ENCODE measurements around the gene TMEM8B. TPM values are rescaled to one million over a fixed set of nuclear protein-coding genes. Genes with fewer than 3 reads are reported as not detected.

Gene TMEM8B
- total RNA-seq, 1 experiment from 2014 or later, result 9.3 TPM

DNA sequence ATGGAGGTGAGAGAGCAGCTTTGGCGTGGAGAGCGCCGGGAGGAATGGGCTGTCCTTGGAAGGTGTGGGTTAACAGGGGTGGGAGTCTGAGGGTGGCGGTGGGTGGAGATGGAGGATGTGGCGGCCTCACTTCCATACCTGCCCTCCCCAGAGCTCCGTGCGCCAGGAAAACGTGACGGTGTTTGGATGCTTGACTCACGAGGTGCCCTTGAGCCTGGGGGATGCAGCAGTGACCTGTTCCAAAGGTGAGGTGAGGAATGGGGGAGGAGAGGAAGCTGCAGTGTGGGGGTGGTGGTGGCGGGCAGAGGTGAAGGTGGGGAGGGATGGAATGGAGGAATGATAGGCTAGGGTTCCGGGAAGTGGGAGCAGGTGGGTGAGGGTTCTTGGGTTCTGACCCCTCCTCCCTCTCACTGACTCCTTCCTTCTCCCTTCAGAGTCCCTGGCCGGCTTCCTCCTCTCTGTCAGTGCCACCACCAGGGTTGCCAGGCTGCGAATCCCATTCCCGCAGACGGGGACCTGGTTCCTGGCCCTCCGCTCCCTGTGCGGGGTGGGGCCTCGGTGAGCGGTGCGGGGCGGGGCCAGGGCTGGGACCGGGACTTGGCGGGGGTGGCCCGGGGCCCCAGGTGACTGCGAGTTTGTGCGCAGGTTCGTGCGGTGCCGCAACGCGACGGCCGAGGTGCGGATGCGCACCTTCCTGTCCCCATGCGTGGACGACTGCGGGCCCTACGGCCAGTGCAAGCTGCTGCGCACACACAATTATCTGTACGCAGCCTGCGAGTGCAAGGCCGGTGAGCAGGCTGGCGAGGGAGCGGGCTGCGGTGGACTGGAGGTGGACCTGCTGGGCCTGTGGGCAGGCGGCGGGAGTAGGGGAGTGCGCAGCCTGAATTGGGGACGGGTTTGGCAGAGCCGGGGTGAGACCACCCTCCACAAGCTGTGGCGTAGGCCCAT, 17.1 kb downstream of the TMEM8B start:
- no peaks in the 10 kb centered on the region for H4K20me1 ChIP-seq (ENCODE audit: control insufficient read depth, insufficient read depth, insufficient read length)
- TF ChIP-seq, protein P1, sequence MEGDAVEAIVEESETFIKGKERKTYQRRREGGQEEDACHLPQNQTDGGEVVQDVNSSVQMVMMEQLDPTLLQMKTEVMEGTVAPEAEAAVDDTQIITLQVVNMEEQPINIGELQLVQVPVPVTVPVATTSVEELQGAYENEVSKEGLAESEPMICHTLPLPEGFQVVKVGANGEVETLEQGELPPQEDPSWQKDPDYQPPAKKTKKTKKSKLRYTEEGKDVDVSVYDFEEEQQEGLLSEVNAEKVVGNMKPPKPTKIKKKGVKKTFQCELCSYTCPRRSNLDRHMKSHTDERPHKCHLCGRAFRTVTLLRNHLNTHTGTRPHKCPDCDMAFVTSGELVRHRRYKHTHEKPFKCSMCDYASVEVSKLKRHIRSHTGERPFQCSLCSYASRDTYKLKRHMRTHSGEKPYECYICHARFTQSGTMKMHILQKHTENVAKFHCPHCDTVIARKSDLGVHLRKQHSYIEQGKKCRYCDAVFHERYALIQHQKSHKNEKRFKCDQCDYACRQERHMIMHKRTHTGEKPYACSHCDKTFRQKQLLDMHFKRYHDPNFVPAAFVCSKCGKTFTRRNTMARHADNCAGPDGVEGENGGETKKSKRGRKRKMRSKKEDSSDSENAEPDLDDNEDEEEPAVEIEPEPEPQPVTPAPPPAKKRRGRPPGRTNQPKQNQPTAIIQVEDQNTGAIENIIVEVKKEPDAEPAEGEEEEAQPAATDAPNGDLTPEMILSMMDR (conservative IDR thresholded peaks at IDR 0.05), result no peak; the same call in 2 of the 3 replicates
- H3K4me1 ChIP-seq (ENCODE audit: insufficient read depth, low read length), result peaks cover 14% of the 10 kb centered on the region; the same call in 1 of the 2 replicates
- H4K91ac ChIP-seq (ENCODE audit: insufficient read length, low read depth, low read length), result no peak overlapping the region
- no peak overlapping the region for H3K4ac ChIP-seq (ENCODE audit: low read depth, low read length)
- peak; percentile 74 for DNase-seq
- no peak overlapping the region for H2AFZ ChIP-seq (ENCODE audit: low read length)
- peaks cover 17% of the 10 kb centered on the region for H3K27me3 Mint-ChIP-seq (ENCODE audit: low read depth)
- H3K27ac Mint-ChIP-seq, result peak overlapping the region; percentile 64 to 92 (median 81); a peak in 6 of 7 replicates
- no peak overlapping the region for H2BK20ac ChIP-seq (ENCODE audit: low read depth, low read length, poor library complexity, severe bottlenecking)
- no peak overlapping the region for H3K23ac ChIP-seq (ENCODE audit: insufficient read length, low read depth, low read length)
- H2BK12ac ChIP-seq (ENCODE audit: insufficient read length, low read depth, low read length), result no peak overlapping the region
- H3K4me2 ChIP-seq (ENCODE audit: insufficient read depth, insufficient read length, low read length), result peak overlapping the region; percentile 79
- no peaks in the 10 kb centered on the region; the same call in 1 of the 2 replicates for H3K27me3 ChIP-seq (ENCODE audit: insufficient read depth, low read length)
- H2AK5ac ChIP-seq (ENCODE audit: insufficient read length, low read length), result no peak overlapping the region
- no CpG with 5 or more reads among the region's 53 CpGs for WGBS (ENCODE audit: extremely low coverage, insufficient read length, low lambda C conversion rate)
- peak overlapping the region; percentile 77 to 86 for H3K4me3 Mint-ChIP-seq
- peaks cover 26 to 28% of the 10 kb centered on the region in 2 experiments for H3K4me1 Mint-ChIP-seq
- H3K14ac ChIP-seq (ENCODE audit: insufficient read depth, low read length), result peak overlapping the region; percentile 27; the same call in 1 of the 2 replicates
- H3K27ac ChIP-seq (ENCODE audit: insufficient read length, low read depth, low read length), result no peak overlapping the region
- peak overlapping the region; percentile 52 for H3K18ac ChIP-seq (ENCODE audit: insufficient read length, low read depth, low read length)
- no peak overlapping the region for H2BK120ac ChIP-seq (ENCODE audit: low read depth, low read length, poor library complexity, severe bottlenecking)
- H3K79me2 ChIP-seq (ENCODE audit: insufficient read depth, low read length), result no peaks in the 10 kb centered on the region
- H3T11ph ChIP-seq (ENCODE audit: low read length), result no peak overlapping the region
- no peaks in the 10 kb centered on the region for H3K79me1 ChIP-seq (ENCODE audit: insufficient read depth, low read depth, low read length, poor library complexity, severe bottlenecking)
- H3K56ac ChIP-seq (ENCODE audit: insufficient read length, low read depth, low read length), result no peak overlapping the region
- H2BK15ac ChIP-seq (ENCODE audit: low read depth, low read length), result no peak overlapping the region
- no peaks in the 10 kb centered on the region for H3K9me3 Mint-ChIP-seq
- no peak overlapping the region for H2BK5ac ChIP-seq (ENCODE audit: insufficient read length, low read length)
- H3K36me3 Mint-ChIP-seq (ENCODE audit: insufficient read depth in 1 of 3, low read depth in 3 of 3), result peaks cover 1 to 17% (median 8%) of the 10 kb centered on the region in 3 experiments; a peak in 5 of 7 replicates
- H3K9ac ChIP-seq (ENCODE audit: extremely low read depth, insufficient read length, low read length), result peak overlapping the region; percentile 14
- H4K8ac ChIP-seq (replicated peaks; ENCODE audit: insufficient read length, low read depth, low read length), result no peak overlapping the region
- no peaks in the 10 kb centered on the region for H3K9me3 ChIP-seq (ENCODE audit: control insufficient read depth, low read depth, low read length)
- H3K23me2 ChIP-seq (ENCODE audit: insufficient read length, low read depth, low read length, poor library complexity, severe bottlenecking), result peaks cover 7% of the 10 kb centered on the region
- H4K5ac ChIP-seq (ENCODE audit: insufficient read length, low read depth, low read length), result no peak overlapping the region
